ENCODE measurements around the gene SPTB. TPM values are rescaled to one million over a fixed set of nuclear protein-coding genes. Genes with fewer than 3 reads are reported as not detected.

SPTB gene
- total RNA-seq, 1 experiment from 2014 or later, result 2.3 TPM

- Histone ChIP-seq H2BK15ac (ENCODE audit: low read depth, low read length) (no peak overlapping the region), H4K8ac (replicated peaks; ENCODE audit: insufficient read length, low read depth, low read length) (no peak overlapping the region), H4K20me1 (ENCODE audit: control insufficient read depth, insufficient read depth, insufficient read length) (no peaks in the 10 kb centered on the region), H3K18ac (ENCODE audit: insufficient read length, low read depth, low read length) (no peak overlapping the region), H3K4me2 (ENCODE audit: insufficient read depth, insufficient read length, low read length) (no peak overlapping the region), H4K5ac (ENCODE audit: insufficient read length, low read depth, low read length) (no peak overlapping the region), H3K56ac (ENCODE audit: insufficient read length, low read depth, low read length) (no peak overlapping the region), H2BK20ac (ENCODE audit: low read depth, low read length, poor library complexity, severe bottlenecking) (no peak overlapping the region), H3K4ac (ENCODE audit: low read depth, low read length) (no peak overlapping the region), H3K79me1 (ENCODE audit: insufficient read depth, low read depth, low read length, poor library complexity, severe bottlenecking) (no peaks in the 10 kb centered on the region), H3T11ph (ENCODE audit: low read length) (no peak overlapping the region), H3K9ac (ENCODE audit: extremely low read depth, insufficient read length, low read length) (no peak overlapping the region), H3K27me3 (ENCODE audit: insufficient read depth, low read length) (no peaks in the 10 kb centered on the region), H3K14ac (ENCODE audit: insufficient read depth, low read length) (no peak overlapping the region), H2BK5ac (ENCODE audit: insufficient read length, low read length) (no peak overlapping the region), H3K23ac (ENCODE audit: insufficient read length, low read depth, low read length) (no peak overlapping the region), H3K9me3 (ENCODE audit: control insufficient read depth, low read depth, low read length) (no peaks in the 10 kb centered on the region), H3K27ac (ENCODE audit: insufficient read length, low read depth, low read length) (no peak overlapping the region), H3K79me2 (ENCODE audit: insufficient read depth, low read length) (no peaks in the 10 kb centered on the region), H2AK5ac (ENCODE audit: insufficient read length, low read length) (no peak overlapping the region), H3K23me2 (ENCODE audit: insufficient read length, low read depth, low read length, poor library complexity, severe bottlenecking) (no peaks in the 10 kb centered on the region), H2BK12ac (ENCODE audit: insufficient read length, low read depth, low read length) (no peak overlapping the region), H2AFZ (ENCODE audit: low read length) (no peak overlapping the region), H2BK120ac (ENCODE audit: low read depth, low read length, poor library complexity, severe bottlenecking) (no peak overlapping the region), H4K91ac (ENCODE audit: insufficient read length, low read depth, low read length) (no peak overlapping the region), H3K4me1 (ENCODE audit: insufficient read depth, low read length) (peaks cover 2% of the 10 kb centered on the region; the same call in 1 of the 2 replicates)
- H3K4me1 Mint-ChIP-seq, result peaks cover 14 to 33% of the 10 kb centered on the region in 2 experiments
- TF ChIP-seq CTCF (conservative IDR thresholded peaks at IDR 0.05), result no peak
- H3K4me3 Mint-ChIP-seq, result no peak overlapping the region
- peaks cover 16% of the 10 kb centered on the region for H3K27me3 Mint-ChIP-seq (ENCODE audit: low read depth)
- no peak overlapping the region for H3K27ac Mint-ChIP-seq
- H3K36me3 Mint-ChIP-seq (ENCODE audit: insufficient read depth in 1 of 3, low read depth in 3 of 3), result no peaks in the 10 kb centered on the region
- DNase-seq, result no peak
- no peaks in the 10 kb centered on the region for H3K9me3 Mint-ChIP-seq
- WGBS (ENCODE audit: extremely low coverage, insufficient read length, low lambda C conversion rate), result no CpG with 5 or more reads among the region's 4 CpGs
Measured at GRCh38 chr14:64825006-64825405, 54.7 kb downstream of the SPTB start.
